Measurements from ENCODE around the gene EBP.

Gene EBP
- 10.3 to 18.2 (median 13.7) reads per million in 3 donors for total RNA-seq

DNA sequence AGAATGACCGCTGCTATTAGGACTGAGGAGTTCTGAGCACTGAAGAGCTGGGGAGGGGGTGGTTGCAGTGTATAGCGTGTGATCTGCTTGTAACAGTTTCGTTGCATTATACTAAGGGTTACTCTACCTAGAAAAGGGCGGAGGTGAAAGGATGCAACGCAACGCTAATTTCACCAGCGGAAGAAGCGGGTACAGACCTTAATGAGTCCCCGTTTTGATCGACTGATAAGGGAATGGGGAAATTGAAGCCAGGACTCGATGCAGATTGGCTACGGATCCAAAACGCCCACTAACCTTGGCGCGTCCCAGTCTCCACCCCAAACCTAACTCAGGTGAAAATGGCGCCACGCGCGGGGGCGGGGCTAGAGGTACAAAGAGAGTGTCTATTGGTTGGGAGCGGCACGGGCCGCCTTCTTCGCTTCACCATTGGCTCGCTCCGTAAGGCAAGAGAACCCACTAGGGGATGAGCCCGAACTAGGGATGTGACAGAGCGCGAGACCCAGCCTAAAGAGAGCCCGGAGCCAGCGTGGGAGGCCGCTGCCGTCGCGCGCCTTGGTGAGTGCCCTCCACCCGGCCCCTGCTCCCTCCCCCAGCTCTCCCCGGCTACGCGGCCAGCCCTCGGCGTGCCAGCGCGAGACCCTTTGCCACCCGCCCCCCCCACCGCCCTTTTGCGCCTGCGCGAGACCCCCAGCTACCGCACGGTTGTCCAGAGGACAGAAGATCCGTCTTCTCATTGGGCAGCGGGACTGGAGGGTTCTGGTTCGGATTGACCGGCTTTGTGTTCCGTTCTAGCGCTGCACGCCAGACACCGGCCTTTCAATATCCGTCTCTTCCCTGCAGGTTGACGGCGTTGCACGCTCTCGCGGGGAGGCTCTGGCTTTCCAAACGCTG is at the start of gene EBP:
EBP (plus strand) TSS at position 456 of the 891 bp plus-strand sequence. CDS start 1,964 bp downstream, outside the sequence.
- no peaks in the 10 kb centered on the region for H3K9me3 ChIP-seq (ENCODE audit: control insufficient read depth, low read length)
- H3K27ac ChIP-seq (ENCODE audit: insufficient read depth, low read length, poor library complexity, severe bottlenecking) = peak within 1 kb of the TSS; percentile 69
- H3K4me1 ChIP-seq (ENCODE audit: control insufficient read depth, insufficient read depth, low read length, poor library complexity, severe bottlenecking) = peaks cover 4% of the 10 kb centered on the region
- H3K27me3 ChIP-seq (replicated peaks; ENCODE audit: control insufficient read depth, insufficient read depth, low read length, poor library complexity, severe bottlenecking) = no peaks in the 10 kb centered on the region
- DNase-seq = peak; percentile 90 to 92 (median 92)
- peaks cover 2% of the 10 kb centered on the region for H3K36me3 ChIP-seq (ENCODE audit: control insufficient read depth, insufficient read depth, low read length)
- H3K4me3 ChIP-seq (ENCODE audit: insufficient read depth, low read depth, low read length, poor library complexity, severe bottlenecking) = peak within 1 kb of the TSS; percentile 51

DNA sequence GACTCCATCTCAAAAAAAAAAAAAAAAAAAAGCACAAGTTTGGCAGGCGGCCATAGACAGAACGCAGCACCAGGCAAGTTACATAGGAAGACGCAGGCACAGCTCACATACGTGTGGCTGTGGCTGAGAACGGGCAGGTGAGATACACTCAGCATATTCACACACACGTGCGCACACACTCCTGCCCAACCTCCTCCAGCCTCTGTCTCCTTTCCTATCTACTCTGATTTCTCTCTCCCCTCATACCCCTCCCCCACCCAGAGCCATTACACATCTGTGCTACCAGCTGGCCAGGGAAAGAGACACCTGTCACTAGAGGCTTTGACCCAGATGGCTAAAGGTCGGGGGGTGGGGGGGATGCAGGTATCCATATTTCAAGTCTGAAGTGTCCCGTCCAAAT is 49.4 kb upstream of the EBP start:
- H3K27me3 ChIP-seq (replicated peaks; ENCODE audit: control insufficient read depth, insufficient read depth, low read length, poor library complexity, severe bottlenecking) = no peaks in the 10 kb centered on the region

GRCh38 chrX:48472851-48473703 is 48.5 kb upstream of the EBP start:
- Histone ChIP-seq H3K36me3 (ENCODE audit: control insufficient read depth, insufficient read depth, low read length) (no peaks in the 10 kb centered on the region), H3K4me3 (ENCODE audit: insufficient read depth, low read depth, low read length, poor library complexity, severe bottlenecking) (no peak overlapping the region), H3K9me3 (ENCODE audit: control insufficient read depth, low read length) (no peaks in the 10 kb centered on the region), H3K27me3 (replicated peaks; ENCODE audit: control insufficient read depth, insufficient read depth, low read length, poor library complexity, severe bottlenecking) (no peaks in the 10 kb centered on the region), H3K4me1 (ENCODE audit: control insufficient read depth, insufficient read depth, low read length, poor library complexity, severe bottlenecking) (peaks cover 8% of the 10 kb centered on the region), H3K27ac (ENCODE audit: insufficient read depth, low read length, poor library complexity, severe bottlenecking) (no peak overlapping the region)
- no peak for DNase-seq

More for the DNA sequence above, 49.4 kb upstream of the EBP start:
- peaks cover 8% of the 10 kb centered on the region for H3K4me1 ChIP-seq (ENCODE audit: control insufficient read depth, insufficient read depth, low read length, poor library complexity, severe bottlenecking)
- H3K9me3 ChIP-seq (ENCODE audit: control insufficient read depth, low read length) = no peaks in the 10 kb centered on the region
- DNase-seq = no peak
- no peak overlapping the region for H3K27ac ChIP-seq (ENCODE audit: insufficient read depth, low read length, poor library complexity, severe bottlenecking)
- H3K36me3 ChIP-seq (ENCODE audit: control insufficient read depth, insufficient read depth, low read length) = no peaks in the 10 kb centered on the region
- H3K4me3 ChIP-seq (ENCODE audit: insufficient read depth, low read depth, low read length, poor library complexity, severe bottlenecking) = no peak overlapping the region

DNA sequence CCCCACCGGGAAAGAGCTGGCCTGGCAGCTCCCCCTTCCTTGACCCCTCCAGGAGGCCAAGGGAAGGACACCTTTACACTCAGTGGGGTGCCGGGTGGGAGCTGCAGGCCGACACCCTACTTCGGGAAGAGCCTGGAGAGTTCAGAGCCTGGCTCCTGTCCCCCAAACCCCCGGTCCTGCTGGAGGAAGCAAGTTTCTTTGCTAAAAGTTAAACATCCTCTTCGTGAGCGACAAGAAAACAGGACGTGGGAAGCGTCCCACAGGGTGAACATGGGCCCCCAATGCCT is 48.0 kb upstream of the EBP start:
- Histone ChIP-seq H3K9me3 (ENCODE audit: control insufficient read depth, low read length) (no peaks in the 10 kb centered on the region), H3K36me3 (ENCODE audit: control insufficient read depth, insufficient read depth, low read length) (peaks cover 4% of the 10 kb centered on the region), H3K27me3 (replicated peaks; ENCODE audit: control insufficient read depth, insufficient read depth, low read length, poor library complexity, severe bottlenecking) (no peaks in the 10 kb centered on the region), H3K4me3 (ENCODE audit: insufficient read depth, low read depth, low read length, poor library complexity, severe bottlenecking) (no peak overlapping the region), H3K27ac (ENCODE audit: insufficient read depth, low read length, poor library complexity, severe bottlenecking) (no peak overlapping the region), H3K4me1 (ENCODE audit: control insufficient read depth, insufficient read depth, low read length, poor library complexity, severe bottlenecking) (peaks cover 8% of the 10 kb centered on the region)
- DNase-seq = no peak

DNA sequence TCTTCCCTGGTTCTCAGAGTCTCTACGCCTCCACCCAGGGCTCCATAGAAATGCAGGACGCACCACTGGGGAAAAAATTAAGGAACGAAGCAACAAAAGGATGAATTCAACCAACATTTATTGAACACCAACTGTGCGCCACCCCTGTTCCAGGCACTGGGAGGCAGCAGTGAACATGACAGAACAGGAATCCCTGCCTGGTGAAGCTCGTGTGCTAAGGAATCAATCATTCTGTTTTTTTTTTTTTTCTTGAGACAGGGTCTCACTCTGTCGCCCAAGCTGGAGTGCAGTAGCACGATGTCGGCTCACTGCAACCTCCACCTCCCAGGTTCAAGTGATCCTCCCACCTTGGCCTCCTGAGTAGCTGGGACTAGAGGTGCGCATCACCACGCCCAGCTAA is 47.5 kb upstream of the EBP start:
- Histone ChIP-seq H3K36me3 (ENCODE audit: control insufficient read depth, insufficient read depth, low read length) (peaks cover 6% of the 10 kb centered on the region), H3K27ac (ENCODE audit: insufficient read depth, low read length, poor library complexity, severe bottlenecking) (no peak overlapping the region), H3K27me3 (replicated peaks; ENCODE audit: control insufficient read depth, insufficient read depth, low read length, poor library complexity, severe bottlenecking) (no peaks in the 10 kb centered on the region), H3K4me3 (ENCODE audit: insufficient read depth, low read depth, low read length, poor library complexity, severe bottlenecking) (no peak overlapping the region), H3K9me3 (ENCODE audit: control insufficient read depth, low read length) (no peaks in the 10 kb centered on the region), H3K4me1 (ENCODE audit: control insufficient read depth, insufficient read depth, low read length, poor library complexity, severe bottlenecking) (peaks cover 8% of the 10 kb centered on the region)
- DNase-seq = no peak

- Histone ChIP-seq H3K9me3 (ENCODE audit: control insufficient read depth, low read length) (no peaks in the 10 kb centered on the region), H3K27ac (ENCODE audit: insufficient read depth, low read length, poor library complexity, severe bottlenecking) (no peak overlapping the region), H3K4me3 (ENCODE audit: insufficient read depth, low read depth, low read length, poor library complexity, severe bottlenecking) (no peak overlapping the region), H3K36me3 (ENCODE audit: control insufficient read depth, insufficient read depth, low read length) (peaks cover 6% of the 10 kb centered on the region), H3K27me3 (replicated peaks; ENCODE audit: control insufficient read depth, insufficient read depth, low read length, poor library complexity, severe bottlenecking) (no peaks in the 10 kb centered on the region), H3K4me1 (ENCODE audit: control insufficient read depth, insufficient read depth, low read length, poor library complexity, severe bottlenecking) (peaks cover 8% of the 10 kb centered on the region)
- DNase-seq = no peak
Observed at GRCh38 chrX:48474581-48474980, 47.0 kb upstream of the EBP start.

DNA sequence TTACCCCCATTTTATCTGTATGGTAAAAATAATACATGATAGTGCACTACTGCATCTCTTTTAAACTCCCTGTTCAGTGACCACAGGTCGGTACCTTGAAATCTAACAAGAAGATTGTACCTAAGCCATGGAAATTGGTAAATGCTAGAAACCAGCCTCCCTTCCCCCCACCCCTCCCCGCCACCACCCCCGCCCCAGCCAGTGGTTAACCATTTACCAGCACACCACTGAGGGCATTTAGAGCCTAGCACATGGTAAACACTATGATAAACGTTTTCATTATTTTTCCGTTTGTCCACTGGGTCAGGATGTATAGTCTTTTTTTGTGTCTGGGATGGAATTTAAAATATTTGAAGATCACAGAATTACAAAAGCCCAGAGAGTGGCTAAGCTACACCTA is 46.3 kb upstream of the EBP start:
- peaks cover 6% of the 10 kb centered on the region for H3K36me3 ChIP-seq (ENCODE audit: control insufficient read depth, insufficient read depth, low read length)
- peak overlapping the region; percentile 51 for H3K27ac ChIP-seq (ENCODE audit: insufficient read depth, low read length, poor library complexity, severe bottlenecking)
- H3K4me1 ChIP-seq (ENCODE audit: control insufficient read depth, insufficient read depth, low read length, poor library complexity, severe bottlenecking) = peaks cover 8% of the 10 kb centered on the region
- peak overlapping the region; percentile 46 for H3K4me3 ChIP-seq (ENCODE audit: insufficient read depth, low read depth, low read length, poor library complexity, severe bottlenecking)
- H3K27me3 ChIP-seq (replicated peaks; ENCODE audit: control insufficient read depth, insufficient read depth, low read length, poor library complexity, severe bottlenecking) = no peaks in the 10 kb centered on the region
- H3K9me3 ChIP-seq (ENCODE audit: control insufficient read depth, low read length) = no peaks in the 10 kb centered on the region
- DNase-seq = no peak

DNA sequence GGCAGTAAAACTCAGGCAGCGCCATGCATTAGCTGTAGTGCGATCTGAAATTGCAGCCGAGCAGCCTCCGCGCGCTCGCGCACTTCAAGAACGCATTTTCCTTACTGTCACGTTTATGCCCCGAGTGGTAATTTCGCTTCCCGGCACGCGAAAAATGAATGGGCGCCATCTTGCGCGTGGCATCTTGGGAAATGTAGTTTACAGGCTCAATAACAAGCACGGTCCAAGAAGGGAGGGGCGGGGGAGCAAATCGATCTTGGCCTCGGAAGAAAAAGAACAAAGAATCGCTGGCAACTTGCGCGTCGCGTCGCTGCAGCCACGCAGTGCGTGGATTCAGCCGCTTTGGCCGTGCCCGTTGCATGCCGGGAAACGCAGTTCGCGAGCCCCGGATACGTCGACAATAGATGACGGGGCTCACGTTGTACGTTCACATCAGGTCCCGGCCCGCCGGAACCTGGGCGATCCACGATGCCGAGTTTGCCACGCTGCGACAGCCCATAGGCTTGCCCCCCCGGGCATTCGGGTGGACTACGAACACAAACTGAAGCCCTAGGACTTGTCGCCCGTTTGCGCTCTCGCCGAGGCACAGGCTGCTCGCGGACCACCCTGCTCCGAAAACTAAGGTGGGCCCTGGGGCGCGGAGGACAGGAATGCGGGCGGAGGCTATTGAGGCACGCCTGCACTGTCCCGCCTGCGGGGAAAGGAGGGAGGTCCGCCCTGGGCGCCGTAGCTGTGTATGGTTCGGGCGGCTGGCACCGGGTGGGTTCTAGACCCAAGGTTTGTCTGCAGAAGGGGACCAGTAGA is 45.6 kb upstream of the EBP start, which contains the start of gene FTSJ1:
FTSJ1 (plus strand) TSS at position 426 of the 804 bp plus-strand sequence. CDS start 1,849 bp downstream, outside the sequence.
- Histone ChIP-seq H3K4me3 (ENCODE audit: insufficient read depth, low read depth, low read length, poor library complexity, severe bottlenecking) (peak within 1 kb of the TSS; percentile 59), H3K9me3 (ENCODE audit: control insufficient read depth, low read length) (no peaks in the 10 kb centered on the region), H3K27me3 (replicated peaks; ENCODE audit: control insufficient read depth, insufficient read depth, low read length, poor library complexity, severe bottlenecking) (no peaks in the 10 kb centered on the region), H3K27ac (ENCODE audit: insufficient read depth, low read length, poor library complexity, severe bottlenecking) (peak within 1 kb of the TSS; percentile 75), H3K4me1 (ENCODE audit: control insufficient read depth, insufficient read depth, low read length, poor library complexity, severe bottlenecking) (peaks cover 8% of the 10 kb centered on the region), H3K36me3 (ENCODE audit: control insufficient read depth, insufficient read depth, low read length) (peaks cover 6% of the 10 kb centered on the region)
- DNase-seq = peak; percentile 78 to 87 (median 84)

- Histone ChIP-seq H3K27ac (ENCODE audit: insufficient read depth, low read length, poor library complexity, severe bottlenecking) (peak overlapping the region; percentile 75), H3K27me3 (replicated peaks; ENCODE audit: control insufficient read depth, insufficient read depth, low read length, poor library complexity, severe bottlenecking) (no peaks in the 10 kb centered on the region), H3K4me1 (ENCODE audit: control insufficient read depth, insufficient read depth, low read length, poor library complexity, severe bottlenecking) (peaks cover 8% of the 10 kb centered on the region), H3K4me3 (ENCODE audit: insufficient read depth, low read depth, low read length, poor library complexity, severe bottlenecking) (peak overlapping the region; percentile 59), H3K9me3 (ENCODE audit: control insufficient read depth, low read length) (no peaks in the 10 kb centered on the region), H3K36me3 (ENCODE audit: control insufficient read depth, insufficient read depth, low read length) (peaks cover 15% of the 10 kb centered on the region)
- DNase-seq = no peak
Observed at GRCh38 chrX:48476919-48477318, 44.7 kb upstream of the EBP start.
